Upper lobe of left lung (tissue), 6 donors: ENCODE results near the gene REPS1. TPM values are rescaled to one million over a fixed set of nuclear protein-coding genes. Genes with fewer than 3 reads are reported as not detected.
"Not testable (repeated sequence)": the region's sequence is repeated elsewhere in the genome, so short reads cannot be mapped to it uniquely, and the experiment has no call there.

ENCODE experiments used
- ATAC-seq, 2 donors: fragments of 200-7000 bp; cut with Tn5 transposase; one replicate each; pipeline ENCODE4 v1.9.1; 2022; ENCODE audit warnings: mild to moderate bottlenecking in 2 of 2, moderate library complexity in 2 of 2; ENCODE audit not compliant: low FRiP score in 2 of 2
- DNase-seq, 2 donors: peaks; one replicate each; pipeline ENCODE4 v3.0.0-alpha.2; 2019 to 2020
- H3K27ac ChIP-seq, 4 donors: fragments of 200-600 bp; sonication (generic); one replicate each; pipeline ENCODE4 v1.5.1; 2016 to 2019
- H3K27me3 ChIP-seq, 4 donors: fragments of 200-600 bp; sonication (generic); one replicate each; pipeline ENCODE4 v1.5.1; 2017 to 2019
- H3K36me3 ChIP-seq, 4 donors: fragments of 200-600 bp; sonication (generic); one replicate each; pipeline ENCODE4 v1.5.1; 2016 to 2019
- H3K4me1 ChIP-seq, 4 donors: fragments of 200-600 bp; sonication (generic); one replicate each; pipeline ENCODE4 v1.5.1; 2018 to 2019
- H3K4me3 ChIP-seq, 4 donors: fragments of 200-600 bp; sonication (generic); one replicate each; pipeline ENCODE4 v1.5.1; 2017 to 2019; ENCODE audit warnings: mild to moderate bottlenecking in 2 of 4, moderate library complexity in 1 of 4
- H3K9me3 ChIP-seq, 4 donors: fragments of 200-600 bp; sonication (generic); one replicate each; pipeline ENCODE4 v1.5.1; 2018 to 2019
- CTCF ChIP-seq, 6 experiments: fragments of 450-650 bp in 4 of 6; fragments of 200-600 bp in 2 of 6; sonication (generic) in 2 of 6; IDR thresholded peaks; one replicate each; pipeline ENCODE4 v1.5.1; 2016 to 2019; ENCODE audit warnings: antibody characterized with exemption in 6 of 6
- EP300 ChIP-seq, 4 donors: sonication (generic); formaldehyde crosslinking; IDR thresholded peaks; one replicate each; pipeline ENCODE4 v1.5.1; 2017; ENCODE audit warnings: antibody characterized with exemption in 4 of 4, control low read depth in 2 of 4
- POLR2A ChIP-seq, 4 donors: fragments of 450-650 bp; IDR thresholded peaks; one replicate each; pipeline ENCODE4 v1.5.1; 2016 to 2017; ENCODE audit warnings: antibody characterized with exemption in 4 of 4, mild to moderate bottlenecking in 2 of 4
- POLR2AphosphoS5 ChIP-seq, 2 donors: sonication (generic); formaldehyde crosslinking; IDR thresholded peaks; one replicate each; pipeline ENCODE4 v1.5.1; 2017; ENCODE audit warnings: antibody characterized with exemption in 2 of 2
- WGBS, 2 donors: methylation state at CpG; one replicate each; pipeline ENCODE4 v1.1.5; 2017 to 2018; 5-methylcytosine and 5-hydroxymethylcytosine counted together
- total RNA-seq, 6 donors: library from RNA; depleted of rRNA in 4 of 6; stranded (reverse); fragments of >200 nt in 4 of 6; gene quantifications; one replicate each; pipeline versions ENCODE4 v1.1.0 to v1.2.1, GENCODE V29; 2016 to 2021
- donor health status: DM: no; HTN: no; CAD: no; lungs with moderate emphysema.
- donor health status: DM: no; HTN: yes; CAD: no; lungs with severe emphysema.

Gene REPS1
- total RNA-seq, 6 donors from 2014 or later: 30.8 to 90.1 (median 38.6) TPM

DNA sequence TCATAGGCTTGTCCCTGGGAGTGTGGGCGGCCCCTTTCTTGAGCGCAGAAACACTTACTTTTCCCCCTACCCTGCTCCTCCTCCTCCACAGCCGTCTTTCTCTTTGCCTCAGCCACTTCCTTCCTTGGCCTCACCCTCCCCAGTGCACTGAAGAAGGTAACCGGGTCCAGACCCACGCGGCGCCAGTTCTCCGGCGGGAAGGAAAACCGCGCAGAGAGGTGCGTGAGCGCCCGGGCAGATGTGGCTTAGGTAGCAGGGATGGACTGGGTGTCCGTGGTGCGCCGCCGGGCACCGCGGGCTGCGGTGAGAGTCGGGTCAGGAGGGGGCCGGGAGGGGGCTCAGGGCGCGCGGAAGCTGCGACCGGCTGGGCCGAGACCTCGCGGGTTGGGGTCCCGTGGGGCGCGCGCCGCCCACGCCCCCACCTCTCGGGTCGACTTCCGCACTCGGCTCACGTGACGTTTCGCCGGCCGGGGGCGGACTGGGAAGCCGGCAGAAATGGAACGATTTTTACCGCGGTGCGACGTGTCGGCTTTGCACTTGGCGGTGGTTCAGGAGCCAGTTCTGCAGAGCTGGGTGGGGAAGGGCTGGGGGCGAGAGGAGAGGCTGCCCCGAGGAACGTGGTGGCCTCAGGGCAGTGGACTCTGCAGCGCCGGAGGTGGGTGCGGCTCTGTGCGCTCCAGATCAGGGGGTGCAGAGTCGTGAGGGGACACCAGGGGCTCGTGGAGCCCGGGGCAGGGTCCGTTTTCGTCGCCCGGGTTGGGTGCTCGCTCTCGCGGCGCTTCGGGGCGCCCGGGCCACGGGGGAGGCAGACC, 40.8 kb upstream of the REPS1 start, which contains the start of gene ABRACL:
Gene ABRACL, plus strand, starts transcription at position 88 of the 812 bp plus-strand sequence. CDS start 5,416 bp downstream, outside the sequence.
- ATAC-seq: peak; percentile 82 to 90
- peak within 1 kb of the TSS; percentile 89 to 100 (median 90) for H3K4me3 ChIP-seq
- peak within 1 kb of the TSS; percentile 86 to 93 (median 90) for H3K27ac ChIP-seq
- no peaks in the 10 kb centered on the region for H3K9me3 ChIP-seq
- TF ChIP-seq EP300 (IDR thresholded peaks at IDR 0.05): no peak
- peak in 2 of 4 donors; percentile 59 to 61 for TF ChIP-seq POLR2A (IDR thresholded peaks at IDR 0.05)
- TF ChIP-seq CTCF (IDR thresholded peaks at IDR 0.05): peak in 2 of 6 experiments; percentile 2 to 9
- TF ChIP-seq POLR2AphosphoS5 (IDR thresholded peaks at IDR 0.05): peak; percentile 6 to 42
- peaks cover 9 to 30% (median 15%) of the 10 kb centered on the region in 4 donors for H3K4me1 ChIP-seq
- peak; percentile 88 to 92 for DNase-seq
- 0 to 1% methylated on average over 39 to 44 of the region's 77 CpGs for WGBS, 2 donors
- no peaks in the 10 kb centered on the region for H3K36me3 ChIP-seq
- H3K27me3 ChIP-seq: no peaks in the 10 kb centered on the region

DNA sequence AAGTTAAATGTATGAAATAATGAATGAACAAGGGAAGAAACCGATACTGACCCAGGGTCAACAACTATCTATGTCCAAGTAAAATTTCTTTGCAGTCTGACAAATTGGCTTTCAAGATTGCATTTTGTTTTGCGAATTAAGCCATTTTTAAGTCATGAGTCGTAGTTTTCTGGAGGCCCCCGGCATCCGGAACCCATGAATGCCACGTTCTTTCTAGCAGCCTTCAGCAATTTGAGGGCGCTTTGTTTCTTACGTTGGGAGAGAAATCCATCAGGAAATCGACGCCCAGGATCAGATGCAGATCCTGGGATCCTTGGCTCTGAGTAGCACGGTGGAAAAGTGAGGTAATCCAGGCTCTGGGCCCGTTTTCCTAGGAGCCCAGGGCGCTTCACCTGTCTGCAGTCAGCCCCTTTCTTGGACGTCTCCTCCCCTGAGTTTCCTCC, 40.2 kb upstream of the REPS1 start:
- 2 to 3% methylated on average over 13 to 14 of the region's 14 CpGs for WGBS, 2 donors
- H3K4me1 ChIP-seq: peaks cover 9 to 30% (median 15%) of the 10 kb centered on the region in 4 donors
- H3K36me3 ChIP-seq: no peaks in the 10 kb centered on the region
- TF ChIP-seq POLR2A (IDR thresholded peaks at IDR 0.05) (peak in 1 of 4 donors; percentile 38), CTCF (IDR thresholded peaks at IDR 0.05) (no peak)
- no peaks in the 10 kb centered on the region for H3K9me3 ChIP-seq
- DNase-seq (no peak), ATAC-seq (no peak)
- H3K27me3 ChIP-seq: no peaks in the 10 kb centered on the region
- peak overlapping the region; percentile 86 to 93 (median 90) for H3K27ac ChIP-seq
- peak overlapping the region; percentile 89 to 100 (median 90) for H3K4me3 ChIP-seq

DNA sequence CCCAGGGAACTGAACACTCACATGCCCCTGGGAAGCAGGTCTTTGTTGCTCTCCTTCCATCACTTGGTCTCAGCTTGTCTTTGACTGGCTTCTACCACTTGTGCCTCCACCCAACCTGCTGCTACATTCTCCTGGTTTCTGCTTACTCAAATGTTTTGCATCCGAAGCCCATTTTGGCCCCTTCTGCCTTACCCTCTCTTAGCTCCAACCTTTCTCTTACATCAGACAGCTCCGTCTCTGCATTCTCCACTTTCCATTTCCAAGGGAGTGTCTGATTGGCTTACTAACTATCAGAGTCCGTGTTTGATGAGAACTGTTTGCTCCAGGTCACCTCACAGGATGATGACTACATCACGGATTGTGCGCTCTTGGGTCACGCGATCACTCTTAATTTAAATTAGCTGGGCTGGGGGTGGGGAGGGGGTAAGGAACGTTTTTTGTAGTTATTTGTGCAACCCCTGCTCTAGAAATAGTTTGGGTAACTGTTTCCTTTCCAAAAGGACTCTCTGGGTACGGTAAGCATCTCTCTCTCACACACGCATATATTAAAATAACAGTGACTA, 39.6 kb upstream of the REPS1 start:
- DNase-seq (peak in 1 of 2 donors; percentile 36), ATAC-seq (no peak)
- Histone ChIP-seq H3K4me1 (peaks cover 9 to 27% (median 15%) of the 10 kb centered on the region in 4 donors), H3K9me3 (no peaks in the 10 kb centered on the region), H3K27ac (peak overlapping the region; percentile 86 to 93 (median 90)), H3K36me3 (no peaks in the 10 kb centered on the region), H3K27me3 (no peaks in the 10 kb centered on the region), H3K4me3 (peak overlapping the region in 3 of 4 donors; percentile 89 to 100 (median 89))
- WGBS, 2 donors: 24 to 36% methylated on average over 10 of the region's 10 CpGs
- TF ChIP-seq EP300 (IDR thresholded peaks at IDR 0.05): no peak
- no peak for TF ChIP-seq POLR2AphosphoS5 (IDR thresholded peaks at IDR 0.05)
- no peak for TF ChIP-seq POLR2A (IDR thresholded peaks at IDR 0.05)
- no peak for TF ChIP-seq CTCF (IDR thresholded peaks at IDR 0.05)

- 86% methylated on average over 2 to 3 of the region's 3 CpGs for WGBS, 2 donors
- not testable (repeated sequence) for DNase-seq, ATAC-seq
Measured at GRCh38 chr6:139025416-139025815, 37.4 kb upstream of the REPS1 start.

GRCh38 chr6:139020689-139021088, 32.6 kb upstream of the REPS1 start:
- DNase-seq (no peak), ATAC-seq (no peak)
- no peak overlapping the region for H3K4me3 ChIP-seq
- H3K27ac ChIP-seq: no peak overlapping the region
- WGBS, 2 donors: 92 to 96% methylated on average over 3 of the region's 3 CpGs
- no peaks in the 10 kb centered on the region for H3K36me3 ChIP-seq
- TF ChIP-seq EP300 (IDR thresholded peaks at IDR 0.05): no peak
- no peak for TF ChIP-seq CTCF (IDR thresholded peaks at IDR 0.05)
- no peak for TF ChIP-seq POLR2A (IDR thresholded peaks at IDR 0.05)
- TF ChIP-seq POLR2AphosphoS5 (IDR thresholded peaks at IDR 0.05): no peak
- no peaks in the 10 kb centered on the region for H3K4me1 ChIP-seq
- no peaks in the 10 kb centered on the region for H3K9me3 ChIP-seq
- no peaks in the 10 kb centered on the region for H3K27me3 ChIP-seq

More at GRCh38 chr6:139025416-139025815, 37.4 kb upstream of the REPS1 start:
- H3K4me1 ChIP-seq: peaks cover 7 to 20% (median 15%) of the 10 kb centered on the region in 4 donors
- H3K27me3 ChIP-seq, H3K27ac ChIP-seq, H3K4me3 ChIP-seq, H3K9me3 ChIP-seq, H3K36me3 ChIP-seq: not testable (repeated sequence)
